PC-3 (cell line): Measurements from ENCODE around the gene NAV2.

Source experiments
- CTCF ChIP-seq: fragments of 300-600 bp; sonication (generic); conservative IDR thresholded peaks from 2 replicates; pipeline ENCODE4 v1.5.1; 2017; ENCODE audit warnings: antibody characterized with exemption, low read depth, mild to moderate bottlenecking, low read length
- EZH2 ChIP-seq: fragments of 300-600 bp; sonication (generic); IDR thresholded peaks from one replicate; pipeline ENCODE4 v1.6.1; 2017; ENCODE audit warnings: antibody characterized with exemption, mild to moderate bottlenecking, low read length; ENCODE audit not compliant: unreplicated experiment
- EZH2phosphoT487 ChIP-seq: fragments of 300-600 bp; sonication (generic); IDR thresholded peaks from 2 replicates; pipeline ENCODE4 v1.6.1; 2018; ENCODE audit warnings: mild to moderate bottlenecking, antibody characterized with exemption, low read length, borderline replicate concordance

DNA sequence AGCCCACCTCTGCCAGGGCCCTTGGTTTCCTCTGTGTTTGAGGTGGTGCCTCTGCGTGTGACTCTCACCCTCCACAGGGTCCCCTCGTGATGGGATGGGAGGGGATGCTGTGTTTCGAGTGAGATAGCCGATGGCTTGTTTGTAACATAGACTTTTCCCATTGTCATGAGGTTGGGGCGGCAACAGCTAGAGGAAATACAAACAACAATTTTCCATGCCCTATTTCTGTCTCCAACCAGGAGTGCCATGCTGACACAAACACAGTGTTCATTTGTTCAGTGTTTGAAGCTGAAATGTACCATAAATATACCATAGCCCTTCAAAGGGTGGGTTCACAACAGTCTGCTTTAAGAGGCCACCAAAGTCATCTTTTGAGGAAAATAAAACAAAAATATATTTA, 19.5 kb upstream of the NAV2 start:
- TF ChIP-seq CTCF (no peak), EZH2 (no peak), EZH2phosphoT487 (no peak)
